ENCODE measurements around the gene SKAP2.

Gene SKAP2

GRCh38 chr7:26658389-26659084 lies 205.9 kb downstream of the SKAP2 start:
- DNase-seq, result no peak

DNA sequence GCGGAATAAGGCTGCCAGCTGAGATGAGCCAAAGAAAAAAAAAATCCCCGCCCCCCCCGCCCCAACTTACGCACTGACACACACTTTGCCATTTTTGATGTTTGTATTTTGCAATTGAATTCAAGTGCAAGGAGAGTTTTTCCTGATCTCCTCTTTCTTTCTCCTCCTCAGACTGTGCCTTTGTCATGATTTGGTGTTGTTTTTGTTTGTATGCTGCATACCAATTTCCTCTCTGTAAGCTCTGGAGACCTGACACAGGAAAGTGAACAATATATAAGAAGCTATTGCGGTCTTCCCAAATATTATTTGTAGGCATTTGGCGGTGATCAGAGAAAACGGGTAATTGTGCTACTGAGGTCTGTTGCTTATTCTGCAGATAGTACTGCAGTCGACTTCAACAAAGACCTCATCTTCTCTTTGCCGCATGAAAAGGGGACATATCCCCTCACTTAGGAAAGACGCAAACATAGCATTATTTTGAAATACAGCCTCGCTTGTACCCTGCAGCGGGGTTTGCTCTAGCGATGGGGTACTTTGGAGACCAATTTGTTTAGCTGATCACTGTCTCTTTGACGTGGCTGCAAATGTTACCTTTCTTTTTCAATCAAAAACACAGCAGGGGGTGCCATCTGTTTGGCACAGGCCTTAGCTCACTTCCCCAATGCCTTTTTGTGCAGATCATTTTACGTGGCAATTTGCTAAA lies 206.6 kb downstream of the SKAP2 start:
- DNase-seq, result no peak

GRCh38 chr7:26657206-26657641 lies 207.2 kb downstream of the SKAP2 start:
- no peak for DNase-seq

- DNase-seq, result no peak
These were observed 207.7 kb downstream of the SKAP2 start for GRCh38 chr7:26656735-26657134.

DNA sequence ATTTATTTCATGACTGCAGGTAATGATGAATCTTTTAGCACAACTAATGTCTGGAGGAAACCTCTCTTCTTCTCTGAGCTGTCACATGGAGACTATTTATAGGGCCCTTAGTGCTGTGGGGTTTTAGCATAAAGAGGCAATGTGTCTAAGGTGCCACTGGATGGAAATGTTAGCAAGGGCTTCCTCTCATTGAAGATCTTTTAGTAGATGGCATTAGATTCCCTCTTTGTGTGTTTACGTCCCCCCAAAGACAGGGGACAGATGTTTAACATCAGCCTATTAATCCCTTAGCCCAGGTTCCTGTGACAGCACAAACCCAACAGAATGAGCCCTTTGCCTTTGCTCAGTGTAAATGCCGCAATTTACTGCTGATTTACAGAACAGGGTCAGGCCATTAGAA lies 208.6 kb downstream of the SKAP2 start:
- no peak for DNase-seq

DNA sequence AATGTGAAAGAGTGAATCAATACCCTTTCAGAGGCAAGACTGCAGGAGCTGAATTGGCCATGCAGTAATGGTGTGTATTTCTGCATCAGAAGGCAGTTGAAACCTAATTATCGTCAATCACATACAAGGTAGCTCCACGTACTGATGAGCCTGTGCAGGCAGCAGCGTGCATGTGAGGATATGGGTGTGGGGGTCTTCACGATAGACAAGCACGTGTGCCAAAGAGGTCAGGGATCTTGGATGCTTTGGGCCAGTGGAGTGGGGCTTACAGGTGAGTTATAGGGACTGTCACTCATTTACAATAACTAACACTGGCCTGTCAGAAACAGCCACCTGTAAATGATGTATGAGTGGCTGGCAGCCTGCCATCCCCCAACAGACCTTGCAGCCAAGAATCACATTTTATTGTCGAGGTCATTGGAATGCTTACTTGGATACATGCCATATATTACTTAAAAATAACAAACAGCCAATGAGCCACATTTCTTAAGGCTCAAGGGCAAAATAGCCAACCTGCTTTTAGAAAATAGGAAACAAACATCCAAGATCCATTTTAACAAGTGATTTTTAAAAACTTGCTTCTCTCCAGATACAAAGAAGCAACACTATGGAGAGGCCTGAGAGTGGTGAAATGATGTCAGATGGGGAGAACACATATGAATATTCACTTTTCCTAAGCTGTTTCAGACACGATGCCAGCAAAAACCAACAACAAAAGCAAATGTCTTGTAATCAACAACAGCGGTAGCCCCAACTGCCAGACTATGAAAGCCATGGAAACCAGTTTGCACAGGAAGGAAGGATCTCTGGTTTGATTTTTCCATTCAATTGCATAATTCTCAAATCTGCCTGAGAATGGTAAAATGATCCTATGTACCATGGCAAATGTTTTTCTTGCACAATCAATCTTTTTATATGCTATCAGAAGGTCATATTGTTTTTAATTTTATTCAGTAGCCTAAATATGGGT lies 210.7 kb downstream of the SKAP2 start:
- DNase-seq, result no peak

DNA sequence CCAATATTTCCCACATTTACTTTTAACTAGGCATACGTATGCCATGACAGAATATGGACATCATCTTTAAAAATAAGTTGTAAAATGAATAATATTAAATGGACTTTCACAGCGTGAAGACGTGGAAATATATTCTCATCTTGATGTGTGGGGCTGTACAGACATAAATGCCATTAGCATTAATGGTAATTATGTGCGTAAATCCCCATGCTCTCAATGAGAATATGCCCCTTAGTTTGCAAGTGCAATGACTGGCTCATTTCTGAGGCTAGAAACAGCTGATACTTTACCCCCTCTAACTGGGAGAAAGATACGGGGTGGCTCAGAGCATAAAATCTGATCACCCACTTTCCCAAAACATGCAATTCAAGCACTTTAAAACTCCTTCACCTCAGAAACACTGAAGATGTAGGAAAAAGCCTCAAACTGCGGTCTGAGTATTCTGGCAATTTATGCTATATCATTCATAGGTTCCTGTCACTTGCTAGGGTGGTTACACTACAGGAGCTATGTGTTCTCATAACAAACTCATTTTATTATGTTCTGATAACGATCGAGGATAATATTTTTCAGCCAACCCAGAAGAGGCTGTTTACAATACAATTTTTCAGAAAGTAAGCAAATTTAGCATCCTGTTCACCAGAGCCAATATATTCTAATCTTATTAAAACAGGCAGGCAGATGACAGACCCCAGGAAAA lies 211.8 kb downstream of the SKAP2 start:
- no peak for DNase-seq

DNA sequence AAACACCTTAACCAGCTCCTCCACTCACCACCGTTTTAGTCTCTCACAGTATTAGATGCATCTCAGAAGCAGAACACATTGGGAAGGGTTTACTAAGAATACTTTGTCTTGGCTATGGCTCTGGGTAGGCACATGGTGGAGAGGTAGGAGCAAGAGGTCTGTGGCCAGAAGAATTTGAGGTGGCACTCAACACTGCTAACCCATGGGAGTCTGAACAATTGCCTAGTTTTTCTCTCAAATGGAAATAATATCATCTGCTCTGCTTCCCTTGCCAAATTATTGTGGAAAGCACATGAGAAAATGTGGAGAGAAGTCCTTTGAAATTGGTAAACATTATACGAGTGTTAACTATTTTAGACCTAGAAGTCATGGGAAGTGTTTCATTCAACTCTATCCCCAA lies 214.3 kb downstream of the SKAP2 start:
- no peak for DNase-seq

- DNase-seq, result no peak
These were observed 215.0 kb downstream of the SKAP2 start for GRCh38 chr7:26649388-26649787.

DNA sequence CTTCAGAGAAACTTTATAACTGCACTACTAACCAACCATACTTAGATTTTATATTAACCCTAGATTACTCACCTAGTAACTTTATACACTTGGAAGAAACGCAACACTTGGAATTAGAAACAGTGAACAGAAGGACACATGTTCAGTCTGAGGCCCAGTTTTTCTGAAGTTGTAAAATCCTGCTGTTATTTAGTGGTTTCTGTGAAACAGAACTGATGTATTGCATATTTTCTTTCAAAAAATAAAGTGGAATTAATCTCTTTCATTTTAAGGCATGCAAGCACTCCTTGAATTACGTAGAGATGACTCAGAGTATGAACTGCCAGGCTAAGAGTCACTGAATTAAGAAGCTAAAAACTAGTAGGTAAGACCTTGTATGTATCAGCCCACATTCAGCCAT lies 215.8 kb downstream of the SKAP2 start:
- DNase-seq, result no peak

DNA sequence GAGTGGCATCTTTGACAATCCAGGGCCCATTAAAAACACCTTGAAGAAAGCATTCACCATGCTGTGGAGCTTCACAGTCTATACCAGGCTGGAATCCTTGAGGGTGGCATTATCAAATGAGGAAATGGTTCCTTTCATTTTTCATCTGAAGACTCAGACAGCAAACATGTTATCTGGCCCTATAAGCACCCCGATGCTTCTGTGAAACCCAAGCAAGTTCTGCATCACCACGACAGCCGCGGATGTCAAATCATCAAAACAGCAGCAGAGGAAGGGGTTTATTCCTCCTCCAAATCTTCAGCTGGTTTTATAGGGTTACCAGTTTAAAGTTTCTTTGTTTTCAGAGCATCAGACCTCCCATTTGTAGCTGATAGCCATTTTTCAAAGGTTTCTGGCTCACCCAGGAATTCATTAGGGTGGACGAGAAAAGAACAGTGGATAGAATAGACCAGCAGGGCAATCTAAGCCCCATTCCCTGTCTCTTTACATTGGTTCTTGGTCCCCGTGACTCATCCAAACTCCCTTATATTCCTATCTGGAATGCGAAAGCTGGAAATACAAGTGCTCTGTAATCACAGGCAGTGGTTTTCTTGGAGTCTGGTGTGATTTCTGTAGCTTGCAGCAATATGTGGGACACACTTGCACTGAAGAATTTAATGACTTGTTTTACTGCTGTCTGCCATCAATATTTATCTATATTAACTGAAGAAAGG lies 217.9 kb downstream of the SKAP2 start:
- DNase-seq, result no peak

DNA sequence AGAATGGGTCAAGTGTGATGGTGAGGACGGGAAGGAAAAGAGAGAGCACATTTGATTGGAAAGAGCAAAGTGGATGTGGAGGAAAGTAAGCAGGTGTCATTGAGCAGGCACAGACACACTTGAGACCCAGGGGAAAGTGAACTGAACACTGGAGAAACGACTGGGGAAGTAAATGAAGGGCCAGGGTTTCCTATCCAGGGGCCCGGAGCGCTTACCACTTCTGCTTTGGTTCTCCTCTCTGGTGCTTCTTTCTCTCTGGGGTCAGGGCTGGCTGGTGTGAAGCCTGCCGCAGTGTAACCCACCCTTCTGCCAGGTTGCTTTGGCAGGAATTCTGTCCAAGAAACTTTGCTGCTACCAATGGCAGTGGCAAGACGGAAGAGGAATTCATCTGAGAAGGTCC lies 219.3 kb downstream of the SKAP2 start:
- no peak for DNase-seq

DNA sequence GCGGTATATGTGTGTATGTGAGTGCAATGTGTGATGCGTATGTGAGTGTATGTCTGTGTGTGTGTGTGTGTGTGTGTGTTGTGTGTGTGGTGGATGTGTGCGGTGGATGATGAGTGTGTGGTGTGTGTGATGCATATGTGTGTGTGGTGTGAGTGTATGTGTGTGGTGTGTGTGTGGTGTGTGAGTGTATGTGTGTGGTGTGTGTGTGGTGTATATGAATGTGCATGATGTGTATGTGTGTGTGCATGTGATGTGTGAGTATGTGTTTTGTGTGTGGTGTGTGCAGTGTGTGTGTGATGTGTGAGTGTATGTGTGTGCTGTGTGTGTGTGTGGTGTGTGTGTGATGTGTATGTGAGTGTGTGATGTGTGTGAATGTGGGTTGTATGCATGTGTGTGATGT lies 222.0 kb downstream of the SKAP2 start:
- no peak for DNase-seq

DNA sequence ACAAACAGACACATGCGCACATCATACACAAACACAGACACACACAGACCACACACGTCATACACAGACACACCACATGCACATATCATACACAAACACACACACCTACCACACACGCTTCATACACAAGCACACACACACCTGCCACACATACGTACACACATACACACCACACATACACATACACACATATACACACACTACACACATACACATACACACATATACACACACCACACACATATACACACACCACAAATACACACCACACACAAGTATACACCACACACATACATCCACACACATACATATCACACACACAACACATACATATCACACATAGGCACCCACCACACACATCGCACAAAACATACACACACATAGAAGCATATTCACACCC lies 224.7 kb downstream of the SKAP2 start:
- no peak for DNase-seq

GRCh38 chr7:26639111-26639510 lies 225.3 kb downstream of the SKAP2 start:
- no peak for DNase-seq

DNA sequence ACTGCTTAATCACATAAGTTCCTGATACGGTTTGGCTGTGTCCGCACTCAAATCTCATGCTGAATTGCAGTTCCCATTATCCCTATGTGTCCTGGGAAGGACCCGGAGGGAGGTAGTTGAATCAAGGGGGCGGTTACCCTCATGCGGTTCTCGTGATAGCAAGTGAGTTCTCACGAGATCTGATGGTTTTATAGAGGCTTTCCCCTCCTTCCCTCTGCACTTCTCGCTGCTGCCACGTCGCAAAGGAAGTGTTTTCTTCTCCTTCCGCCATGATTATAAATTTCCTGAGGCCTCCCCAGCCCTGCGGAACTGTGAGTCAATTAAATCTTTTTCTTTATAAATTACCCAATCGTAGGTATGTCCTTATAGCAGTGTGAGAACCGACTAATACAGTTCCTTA lies 226.2 kb downstream of the SKAP2 start:
- no peak for DNase-seq

- DNase-seq, result no peak
These were observed 226.8 kb downstream of the SKAP2 start for GRCh38 chr7:26637610-26638009.

DNA sequence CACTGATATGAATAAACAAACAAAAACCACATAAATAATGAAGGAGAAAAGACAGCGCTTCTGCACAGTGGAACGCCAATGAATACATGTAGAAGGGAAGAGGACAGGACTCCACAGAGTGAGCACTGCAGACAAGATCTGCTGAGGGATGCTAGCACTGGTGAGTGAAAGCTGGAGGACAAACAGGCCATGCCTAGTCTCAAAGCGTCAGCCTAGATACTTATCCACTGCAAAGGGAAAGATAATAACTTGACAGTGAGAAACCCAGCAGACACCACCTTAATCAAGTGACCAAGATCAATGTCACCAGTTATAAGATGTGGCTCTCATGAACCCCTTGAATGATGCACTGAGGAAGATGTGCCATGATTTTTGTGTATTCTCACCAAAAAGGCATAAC lies 227.6 kb downstream of the SKAP2 start:
- no peak for DNase-seq

- no peak for DNase-seq
These were observed 230.8 kb downstream of the SKAP2 start for GRCh38 chr7:26633557-26633956.

GRCh38 chr7:26631601-26632000 lies 232.8 kb downstream of the SKAP2 start:
- no peak for DNase-seq

DNA sequence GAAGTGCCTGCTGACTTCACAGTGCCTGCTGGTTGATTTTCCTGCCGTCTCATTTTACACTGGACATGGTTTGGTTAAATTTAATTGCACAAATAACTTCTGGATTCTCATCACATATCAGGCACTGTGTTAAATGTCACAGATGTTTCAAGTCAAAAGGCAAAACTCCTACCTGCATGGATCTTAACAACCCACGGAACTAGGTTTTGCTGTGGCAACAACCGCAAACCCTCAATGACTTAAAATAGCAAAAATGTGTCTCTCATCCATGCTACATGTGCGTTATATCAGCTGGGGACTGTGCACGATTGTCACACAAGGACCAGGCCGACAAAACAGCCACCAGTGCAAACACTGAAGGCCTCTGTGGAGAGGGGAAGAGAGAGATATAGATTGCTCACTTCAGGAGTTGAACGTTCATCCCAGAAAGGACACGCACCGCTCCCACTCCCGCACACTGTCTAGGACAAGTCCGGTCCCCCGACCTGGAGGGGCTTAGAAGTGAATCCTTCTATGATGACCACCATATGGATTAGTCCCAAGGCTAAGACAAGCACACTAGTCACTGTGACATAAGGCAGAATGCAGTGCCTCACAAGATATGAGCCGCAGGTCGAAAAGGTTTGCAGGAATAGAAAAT lies 233.3 kb downstream of the SKAP2 start:
- DNase-seq, result no peak

- no peak for DNase-seq
These were observed 234.0 kb downstream of the SKAP2 start for GRCh38 chr7:26630361-26630760.
